Measurements from ENCODE around the gene RORB. TPM values are rescaled to one million over a fixed set of nuclear protein-coding genes. Genes with fewer than 3 reads are reported as not detected.

Gene RORB
- total RNA-seq, 2 experiments from 2014 or later = not detected

DNA sequence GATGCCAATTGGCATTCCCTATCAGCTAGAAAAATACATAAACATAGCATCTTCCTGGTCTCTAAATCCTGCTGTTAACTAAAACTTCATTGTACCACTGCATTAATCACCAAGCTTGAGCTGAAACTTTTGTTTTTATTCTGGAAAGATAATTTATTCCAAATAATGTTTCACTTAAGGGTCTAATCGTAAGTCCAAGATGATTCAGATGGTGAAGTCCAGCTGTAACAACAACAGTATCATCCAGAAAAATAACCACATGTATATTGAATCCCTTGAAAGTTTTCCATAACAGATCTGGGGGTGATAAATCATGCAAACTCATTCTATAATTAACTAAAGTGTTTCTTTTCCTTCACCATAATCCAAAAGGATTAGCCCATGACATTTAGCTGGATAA, 23.9 kb downstream of the RORB start:
- Histone ChIP-seq H3K36me3 (ENCODE audit: insufficient read depth, low read length) (no peaks in the 10 kb centered on the region), H3K27me3 (ENCODE audit: control insufficient read depth in 1 of 2, insufficient read depth in 2 of 2, low read length in 2 of 2) (no peaks in the 10 kb centered on the region), H3K9me3 (ENCODE audit: control insufficient read depth in 1 of 2, insufficient read depth in 1 of 2, low read length in 2 of 2) (no peaks in the 10 kb centered on the region), H3K27ac (ENCODE audit: low read depth in 1 of 2, low read length in 2 of 2) (no peak overlapping the region), H3K4me1 (ENCODE audit: insufficient read depth, low read length) (no peaks in the 10 kb centered on the region), H3K4me3 (ENCODE audit: low read length) (no peak overlapping the region)
- Mint-ChIP-seq H3K4me1 (ENCODE audit: low read depth) (no peaks in the 10 kb centered on the region), H3K27me3 (peaks cover 6% of the 10 kb centered on the region), H3K27ac (no peak overlapping the region), H3K9me3 (no peaks in the 10 kb centered on the region), H3K4me3 (no peak overlapping the region), H3K36me3 (ENCODE audit: low read depth) (no peaks in the 10 kb centered on the region)
- intact Hi-C loops (cut with DNase I, micrococcal nuclease) = no loop called here
- ChIA-PET CTCF (no interaction called here), POLR2A (no interaction called here)
- ATAC-seq (ENCODE audit: poor library complexity) (no peak), DNase-seq (no peak)
- no peak for TF ChIP-seq CTCF (IDR thresholded peaks at IDR 0.05)

DNA sequence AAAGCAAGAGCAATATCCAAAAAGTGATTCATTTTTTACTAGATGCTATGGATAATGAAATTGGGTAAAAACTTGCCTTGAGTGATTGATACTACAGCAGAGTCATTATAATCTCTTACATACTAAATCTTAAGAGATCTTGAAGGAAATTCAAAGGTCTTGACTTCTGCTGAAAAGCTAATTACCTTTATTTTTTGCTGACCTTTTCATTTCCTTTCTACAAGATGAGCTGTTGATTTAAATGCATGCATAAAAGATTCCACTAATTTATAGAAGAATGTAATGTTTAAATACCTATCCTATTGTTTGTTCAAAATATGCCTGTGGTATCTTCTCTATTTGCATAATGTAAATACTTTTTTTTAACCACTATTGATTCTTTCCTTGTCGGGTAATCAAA, 27.2 kb downstream of the RORB start:
- no peak for ATAC-seq (ENCODE audit: poor library complexity)

DNA sequence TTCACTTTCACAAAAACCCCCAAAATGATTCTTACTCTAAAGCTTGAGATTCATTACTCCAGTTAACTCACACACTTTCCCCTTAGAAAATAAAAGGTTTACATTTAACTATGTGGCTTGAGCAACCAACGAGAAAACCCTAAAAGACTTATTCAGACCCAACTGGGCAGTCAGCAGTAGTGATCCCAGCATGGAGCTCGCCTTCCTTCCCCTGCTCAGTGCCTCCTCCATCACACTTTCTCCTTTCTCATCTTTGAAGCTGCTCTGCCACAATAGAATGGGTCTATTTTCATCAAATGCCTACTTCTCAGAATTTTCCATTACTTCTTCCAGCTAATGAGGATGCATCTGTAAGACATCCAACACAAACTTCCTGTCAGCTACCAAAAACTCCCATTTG, 29.1 kb downstream of the RORB start:
- DNase-seq (no peak), ATAC-seq (ENCODE audit: poor library complexity) (no peak)
- POLR2A ChIA-PET = no interaction called here
- intact Hi-C loops (cut with DNase I, micrococcal nuclease) = no loop called here
- no peak for TF ChIP-seq CTCF (IDR thresholded peaks at IDR 0.05)
- Mint-ChIP-seq H3K27me3 (no peaks in the 10 kb centered on the region), H3K36me3 (ENCODE audit: low read depth) (no peaks in the 10 kb centered on the region), H3K4me3 (no peak overlapping the region), H3K27ac (no peak overlapping the region), H3K4me1 (ENCODE audit: low read depth) (no peaks in the 10 kb centered on the region), H3K9me3 (no peaks in the 10 kb centered on the region)
- Histone ChIP-seq H3K4me1 (ENCODE audit: insufficient read depth, low read length) (no peaks in the 10 kb centered on the region), H3K9me3 (ENCODE audit: control insufficient read depth in 1 of 2, insufficient read depth in 1 of 2, low read length in 2 of 2) (no peaks in the 10 kb centered on the region), H3K36me3 (ENCODE audit: insufficient read depth, low read length) (no peaks in the 10 kb centered on the region), H3K27me3 (ENCODE audit: control insufficient read depth in 1 of 2, insufficient read depth in 2 of 2, low read length in 2 of 2) (no peaks in the 10 kb centered on the region), H3K4me3 (ENCODE audit: low read length) (no peak overlapping the region), H3K27ac (ENCODE audit: low read depth in 1 of 2, low read length in 2 of 2) (no peak overlapping the region)
- CTCF ChIA-PET = no interaction called here

More for the DNA sequence above, 27.2 kb downstream of the RORB start:
- Histone ChIP-seq H3K4me3 (ENCODE audit: low read length) (no peak overlapping the region), H3K36me3 (ENCODE audit: insufficient read depth, low read length) (no peaks in the 10 kb centered on the region), H3K4me1 (ENCODE audit: insufficient read depth, low read length) (no peaks in the 10 kb centered on the region), H3K9me3 (ENCODE audit: control insufficient read depth in 1 of 2, insufficient read depth in 1 of 2, low read length in 2 of 2) (no peaks in the 10 kb centered on the region), H3K27me3 (ENCODE audit: control insufficient read depth in 1 of 2, insufficient read depth in 2 of 2, low read length in 2 of 2) (no peaks in the 10 kb centered on the region), H3K27ac (ENCODE audit: low read depth in 1 of 2, low read length in 2 of 2) (no peak overlapping the region)
- ChIA-PET POLR2A (no interaction called here), CTCF (no interaction called here)
- Mint-ChIP-seq H3K4me3 (no peak overlapping the region), H3K27me3 (no peaks in the 10 kb centered on the region), H3K27ac (no peak overlapping the region), H3K9me3 (no peaks in the 10 kb centered on the region), H3K36me3 (ENCODE audit: low read depth) (no peaks in the 10 kb centered on the region), H3K4me1 (ENCODE audit: low read depth) (no peaks in the 10 kb centered on the region)
- DNase-seq = no peak
- intact Hi-C loops (cut with DNase I, micrococcal nuclease) = no loop called here
- no peak for TF ChIP-seq CTCF (IDR thresholded peaks at IDR 0.05)

Data from CD4-positive, alpha-beta T cell (primary cell).